DND-41 (cell line): ENCODE measurements around the gene ZC3H12A.

ENCODE experiments used
- EZH2 ChIP-seq: IDR thresholded peaks from 3 replicates; pipeline ENCODE4 v1.6.1; 2012; ENCODE audit warnings: borderline replicate concordance, low read depth, mild to moderate bottlenecking, moderate library complexity, low read length, inconsistent platforms; ENCODE audit not compliant: severe bottlenecking
- TF ChIP-seq, protein P1 (sequence below): IDR thresholded peaks from 2 replicates; pipeline ENCODE4 v1.5.1; 2012; ENCODE audit warnings: borderline replicate concordance, low read length, moderate library complexity, mild to moderate bottlenecking; ENCODE audit not compliant: poor library complexity, severe bottlenecking; ENCODE audit errors: extremely low read depth

DNA sequence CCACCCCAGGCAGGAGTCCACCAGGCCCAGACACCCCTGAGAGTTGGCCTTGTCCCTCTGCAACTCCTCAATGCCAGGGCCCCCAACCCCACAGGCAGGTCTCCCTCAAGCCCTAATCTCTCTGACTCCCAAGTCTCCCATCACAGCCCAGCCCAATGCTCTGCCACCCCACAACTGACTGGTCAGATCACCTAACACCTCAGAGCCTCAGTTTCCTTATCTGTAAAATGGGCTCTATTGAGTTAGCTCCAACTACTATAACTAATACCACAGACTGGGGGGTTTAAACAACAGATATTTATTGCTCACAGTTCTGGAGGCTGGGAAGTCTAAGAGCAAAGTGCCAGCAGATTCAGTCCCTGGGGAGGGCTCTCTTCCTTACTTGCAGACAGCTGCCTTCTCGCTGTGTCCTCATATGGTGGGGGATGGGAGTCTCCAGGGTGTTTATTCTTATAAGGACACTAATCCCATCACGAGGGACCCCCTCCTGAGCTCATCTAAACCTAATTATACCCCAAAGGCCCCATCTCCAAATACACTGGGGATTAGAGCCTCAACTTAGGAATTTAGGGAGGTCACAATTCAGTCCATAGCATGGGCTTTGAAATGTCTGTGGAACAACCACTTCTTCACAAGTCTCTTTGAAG, 34.9 kb upstream of the ZC3H12A start:
- TF ChIP-seq EZH2 = no peak
- TF ChIP-seq, protein P1, sequence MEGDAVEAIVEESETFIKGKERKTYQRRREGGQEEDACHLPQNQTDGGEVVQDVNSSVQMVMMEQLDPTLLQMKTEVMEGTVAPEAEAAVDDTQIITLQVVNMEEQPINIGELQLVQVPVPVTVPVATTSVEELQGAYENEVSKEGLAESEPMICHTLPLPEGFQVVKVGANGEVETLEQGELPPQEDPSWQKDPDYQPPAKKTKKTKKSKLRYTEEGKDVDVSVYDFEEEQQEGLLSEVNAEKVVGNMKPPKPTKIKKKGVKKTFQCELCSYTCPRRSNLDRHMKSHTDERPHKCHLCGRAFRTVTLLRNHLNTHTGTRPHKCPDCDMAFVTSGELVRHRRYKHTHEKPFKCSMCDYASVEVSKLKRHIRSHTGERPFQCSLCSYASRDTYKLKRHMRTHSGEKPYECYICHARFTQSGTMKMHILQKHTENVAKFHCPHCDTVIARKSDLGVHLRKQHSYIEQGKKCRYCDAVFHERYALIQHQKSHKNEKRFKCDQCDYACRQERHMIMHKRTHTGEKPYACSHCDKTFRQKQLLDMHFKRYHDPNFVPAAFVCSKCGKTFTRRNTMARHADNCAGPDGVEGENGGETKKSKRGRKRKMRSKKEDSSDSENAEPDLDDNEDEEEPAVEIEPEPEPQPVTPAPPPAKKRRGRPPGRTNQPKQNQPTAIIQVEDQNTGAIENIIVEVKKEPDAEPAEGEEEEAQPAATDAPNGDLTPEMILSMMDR = no peak
